ENCODE data around the gene LPCAT2. TPM values are rescaled to one million over a fixed set of nuclear protein-coding genes. Genes with fewer than 3 reads are reported as not detected.

Gene LPCAT2
- total and polyA plus RNA-seq, 2 experiments from 2014 or later, result 7.8 to 23.8 TPM

GRCh38 chr16:55624696-55625095, 115.8 kb downstream of the LPCAT2 start:
- no peak overlapping the region for H2AFZ ChIP-seq
- H3K27ac Mint-ChIP-seq, result no peak overlapping the region
- H4K20me1 ChIP-seq (replicated peaks; ENCODE audit: insufficient read depth), result no peaks in the 10 kb centered on the region
- H3K9me2 ChIP-seq (ENCODE audit: insufficient read depth), result peaks cover 18% of the 10 kb centered on the region
- no peak for ATAC-seq
- no peak overlapping the region for H3K4me2 ChIP-seq
- no peaks in the 10 kb centered on the region for H3K79me2 ChIP-seq (replicated peaks; ENCODE audit: insufficient read depth)
- H3K9me3 Mint-ChIP-seq, result peaks cover 29% of the 10 kb centered on the region
- H3F3A ChIP-seq (replicated peaks; ENCODE audit: low read depth), result no peaks in the 10 kb centered on the region
- TF ChIP-seq ZNF331 (CRISPR knock-in tag; IDR thresholded peaks at IDR 0.05; ENCODE audit: low read depth) (no peak), CREB1 (CRISPR knock-in tag; IDR thresholded peaks at IDR 0.05; ENCODE audit: low read depth) (no peak), JUNB (IDR thresholded peaks at IDR 0.05; ENCODE audit: unreplicated experiment) (no peak), CTCF (conservative IDR thresholded peaks at IDR 0.05; ENCODE audit: low read depth in 2 of 2) (no peak), ZNF114 (CRISPR knock-in tag; IDR thresholded peaks at IDR 0.05) (no peak)
- H3K27ac ChIP-seq (ENCODE audit: low read depth), result no peak overlapping the region
- no peak overlapping the region for H3K4me3 Mint-ChIP-seq
- H3K27me3 Mint-ChIP-seq (ENCODE audit: insufficient read depth, low read depth, poor library complexity), result peaks cover 3% of the 10 kb centered on the region
- DNase-seq (ENCODE audit: low spot score), result no peak
- H3K27me3 ChIP-seq (ENCODE audit: insufficient read depth), result no peaks in the 10 kb centered on the region
- H3K4me1 ChIP-seq (ENCODE audit: insufficient read depth), result peaks cover 9% of the 10 kb centered on the region; the same call in 1 of the 2 replicates
- H3K36me3 Mint-ChIP-seq (ENCODE audit: low read depth), result peaks cover 9% of the 10 kb centered on the region; the same call in 1 of the 3 replicates
- H3K4me1 Mint-ChIP-seq, result peaks cover 10% of the 10 kb centered on the region; the same call in 2 of the 3 replicates
- H3K4me3 ChIP-seq, result no peak overlapping the region
- H3K36me3 ChIP-seq (ENCODE audit: insufficient read depth), result no peaks in the 10 kb centered on the region

DNA sequence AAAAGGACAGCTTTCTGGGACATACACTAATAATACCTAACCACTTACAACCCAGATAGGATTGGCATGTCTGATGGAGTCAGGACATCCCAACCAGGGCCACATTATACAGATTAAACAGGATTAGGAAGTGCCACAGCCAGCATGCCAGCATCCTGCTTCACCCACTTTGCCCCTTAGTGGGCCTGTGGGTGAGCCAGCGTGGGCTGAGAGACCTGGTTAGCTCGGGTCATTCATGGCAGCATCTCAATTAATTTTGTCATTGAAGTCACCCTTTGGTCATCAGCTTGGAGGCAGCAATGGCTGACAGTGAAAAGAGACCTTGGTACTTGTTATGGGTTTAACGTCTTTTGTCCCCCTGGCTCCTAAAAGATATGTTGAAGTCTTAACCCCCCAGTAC, 117.0 kb downstream of the LPCAT2 start:
- H3K27ac ChIP-seq (ENCODE audit: low read depth), result no peak overlapping the region
- no peak for ATAC-seq
- no peak overlapping the region for H3K4me2 ChIP-seq
- Mint-ChIP-seq H3K27me3 (ENCODE audit: insufficient read depth, low read depth, poor library complexity) (peaks cover 4% of the 10 kb centered on the region), H3K4me1 (peaks cover 10% of the 10 kb centered on the region; the same call in 2 of the 3 replicates), H3K27ac (no peak overlapping the region), H3K4me3 (no peak overlapping the region), H3K36me3 (ENCODE audit: low read depth) (peaks cover 13% of the 10 kb centered on the region; the same call in 1 of the 3 replicates), H3K9me3 (peaks cover 32% of the 10 kb centered on the region)
- H3K9me2 ChIP-seq (ENCODE audit: insufficient read depth), result peaks cover 20% of the 10 kb centered on the region
- DNase-seq (ENCODE audit: low spot score), result no peak
- H3K27me3 ChIP-seq (ENCODE audit: insufficient read depth), result no peaks in the 10 kb centered on the region
- H3F3A ChIP-seq (replicated peaks; ENCODE audit: low read depth), result no peaks in the 10 kb centered on the region
- H3K36me3 ChIP-seq (ENCODE audit: insufficient read depth), result no peaks in the 10 kb centered on the region
- no peak overlapping the region for H2AFZ ChIP-seq
- H3K4me1 ChIP-seq (ENCODE audit: insufficient read depth), result peaks cover 9% of the 10 kb centered on the region; the same call in 1 of the 2 replicates
- H3K79me2 ChIP-seq (replicated peaks; ENCODE audit: insufficient read depth), result no peaks in the 10 kb centered on the region
- H3K4me3 ChIP-seq, result no peak overlapping the region
- H4K20me1 ChIP-seq (replicated peaks; ENCODE audit: insufficient read depth), result no peaks in the 10 kb centered on the region
- TF ChIP-seq STAT1 (IDR thresholded peaks at IDR 0.05; ENCODE audit: unreplicated experiment) (no peak), CTCF (conservative IDR thresholded peaks at IDR 0.05; ENCODE audit: low read depth in 2 of 2) (no peak), NANOG (IDR thresholded peaks at IDR 0.05; ENCODE audit: borderline replicate concordance) (no peak), ZNF331 (CRISPR knock-in tag; IDR thresholded peaks at IDR 0.05; ENCODE audit: low read depth) (no peak), ZNF114 (CRISPR knock-in tag; IDR thresholded peaks at IDR 0.05) (no peak), EZH2 (IDR thresholded peaks at IDR 0.05; ENCODE audit: low read depth, unreplicated experiment) (no peak), CREB1 (CRISPR knock-in tag; IDR thresholded peaks at IDR 0.05; ENCODE audit: low read depth) (no peak), JUNB (IDR thresholded peaks at IDR 0.05; ENCODE audit: unreplicated experiment) (no peak)
- TF ChIP-seq, protein P1, sequence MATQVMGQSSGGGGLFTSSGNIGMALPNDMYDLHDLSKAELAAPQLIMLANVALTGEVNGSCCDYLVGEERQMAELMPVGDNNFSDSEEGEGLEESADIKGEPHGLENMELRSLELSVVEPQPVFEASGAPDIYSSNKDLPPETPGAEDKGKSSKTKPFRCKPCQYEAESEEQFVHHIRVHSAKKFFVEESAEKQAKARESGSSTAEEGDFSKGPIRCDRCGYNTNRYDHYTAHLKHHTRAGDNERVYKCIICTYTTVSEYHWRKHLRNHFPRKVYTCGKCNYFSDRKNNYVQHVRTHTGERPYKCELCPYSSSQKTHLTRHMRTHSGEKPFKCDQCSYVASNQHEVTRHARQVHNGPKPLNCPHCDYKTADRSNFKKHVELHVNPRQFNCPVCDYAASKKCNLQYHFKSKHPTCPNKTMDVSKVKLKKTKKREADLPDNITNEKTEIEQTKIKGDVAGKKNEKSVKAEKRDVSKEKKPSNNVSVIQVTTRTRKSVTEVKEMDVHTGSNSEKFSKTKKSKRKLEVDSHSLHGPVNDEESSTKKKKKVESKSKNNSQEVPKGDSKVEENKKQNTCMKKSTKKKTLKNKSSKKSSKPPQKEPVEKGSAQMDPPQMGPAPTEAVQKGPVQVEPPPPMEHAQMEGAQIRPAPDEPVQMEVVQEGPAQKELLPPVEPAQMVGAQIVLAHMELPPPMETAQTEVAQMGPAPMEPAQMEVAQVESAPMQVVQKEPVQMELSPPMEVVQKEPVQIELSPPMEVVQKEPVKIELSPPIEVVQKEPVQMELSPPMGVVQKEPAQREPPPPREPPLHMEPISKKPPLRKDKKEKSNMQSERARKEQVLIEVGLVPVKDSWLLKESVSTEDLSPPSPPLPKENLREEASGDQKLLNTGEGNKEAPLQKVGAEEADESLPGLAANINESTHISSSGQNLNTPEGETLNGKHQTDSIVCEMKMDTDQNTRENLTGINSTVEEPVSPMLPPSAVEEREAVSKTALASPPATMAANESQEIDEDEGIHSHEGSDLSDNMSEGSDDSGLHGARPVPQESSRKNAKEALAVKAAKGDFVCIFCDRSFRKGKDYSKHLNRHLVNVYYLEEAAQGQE (IDR thresholded peaks at IDR 0.05; ENCODE audit: unreplicated experiment), result no peak
